Measurements from ENCODE around the gene TCF19.
"Not testable (repeated sequence)": the region's sequence is repeated elsewhere in the genome, so short reads cannot be mapped to it uniquely, and the experiment has no call there.

The TCF19 gene

DNA sequence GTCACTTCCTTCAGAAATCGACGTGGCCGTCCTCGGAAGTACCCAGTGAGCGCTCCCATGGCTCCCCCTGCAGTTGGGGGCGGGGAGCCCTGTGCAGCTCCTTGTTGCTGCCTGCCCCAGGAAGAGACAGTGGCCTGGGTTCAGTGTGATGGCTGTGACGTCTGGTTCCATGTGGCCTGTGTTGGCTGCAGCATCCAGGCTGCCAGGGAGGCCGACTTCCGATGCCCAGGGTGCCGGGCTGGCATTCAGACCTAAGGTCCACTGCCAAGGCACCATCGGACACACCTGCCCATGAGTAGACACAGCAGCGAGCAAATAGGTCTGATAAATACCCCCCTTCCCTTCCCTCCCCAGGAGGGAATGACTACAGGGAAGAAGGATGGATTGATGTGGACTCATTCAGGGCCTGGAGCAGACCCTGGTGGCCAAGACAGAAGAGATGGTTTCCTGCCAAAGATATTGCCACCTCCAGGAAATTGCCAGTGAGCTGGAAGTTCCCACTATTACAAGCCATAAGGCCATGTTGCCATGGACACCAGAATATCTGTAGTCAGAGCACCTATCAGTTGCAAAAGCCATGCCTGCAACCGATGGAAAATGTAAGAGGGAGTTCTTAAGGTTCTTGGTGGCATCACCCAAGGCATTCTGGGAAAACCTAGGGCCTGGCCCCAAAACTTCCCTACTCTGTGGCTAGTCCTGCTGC lies 4.2 kb downstream of the TCF19 start:
- no peak for DNase-seq (ENCODE audit: low read depth)

DNA sequence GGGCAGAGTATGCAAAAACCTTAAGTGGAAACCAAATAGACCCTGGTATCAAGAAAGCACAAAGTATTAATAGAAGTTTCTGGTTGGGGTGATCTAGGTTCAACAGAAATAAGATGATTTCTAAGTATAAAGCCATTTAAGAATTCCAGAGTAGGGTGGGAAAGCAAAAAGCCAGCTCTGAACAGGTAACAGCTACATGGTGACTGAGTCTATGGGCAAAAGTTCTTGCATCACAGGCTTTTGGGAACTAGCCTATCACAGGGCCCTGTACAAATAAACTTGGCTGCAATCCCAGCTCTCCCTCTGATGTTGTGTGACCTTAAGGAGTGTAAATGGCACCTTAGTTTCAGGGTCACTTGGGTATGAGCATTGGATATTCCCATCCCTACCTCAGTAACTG lies 5.5 kb downstream of the TCF19 start:
- no peak for DNase-seq (ENCODE audit: low read depth)

DNA sequence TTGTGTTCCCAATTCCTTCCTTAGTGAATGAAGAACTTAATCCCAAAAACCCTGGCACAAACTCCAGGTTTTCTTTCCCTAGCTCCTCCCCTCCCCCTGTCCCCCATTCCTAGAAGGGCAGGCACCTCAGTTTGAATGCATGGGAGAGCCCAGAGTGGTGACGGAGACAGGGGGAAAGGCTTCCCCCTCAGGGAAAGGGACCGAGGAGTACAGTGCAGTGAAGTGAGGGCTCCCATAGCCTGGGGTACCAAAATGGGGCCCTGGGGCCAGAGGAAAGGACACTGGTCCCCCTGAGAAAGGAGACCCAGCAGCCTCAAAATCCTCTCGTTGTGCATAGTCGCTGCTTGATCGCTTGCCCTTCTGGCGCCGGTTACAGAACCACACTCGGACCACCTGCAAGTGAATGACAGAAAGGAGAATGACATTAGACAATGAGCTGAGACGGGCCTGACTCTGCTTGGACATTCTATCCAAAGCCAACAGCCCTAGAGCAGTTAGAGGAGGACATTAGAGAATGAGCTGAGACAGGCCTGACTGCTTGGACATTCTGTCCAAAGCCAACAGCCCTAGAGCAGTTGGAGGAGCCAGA lies 6.2 kb downstream of the TCF19 start:
- DNase-seq (ENCODE audit: low read depth) = not testable (repeated sequence)

- not testable (repeated sequence) for DNase-seq (ENCODE audit: low read depth)
These were observed 6.9 kb downstream of the TCF19 start for GRCh38 chr6:31165064-31165832.

DNA sequence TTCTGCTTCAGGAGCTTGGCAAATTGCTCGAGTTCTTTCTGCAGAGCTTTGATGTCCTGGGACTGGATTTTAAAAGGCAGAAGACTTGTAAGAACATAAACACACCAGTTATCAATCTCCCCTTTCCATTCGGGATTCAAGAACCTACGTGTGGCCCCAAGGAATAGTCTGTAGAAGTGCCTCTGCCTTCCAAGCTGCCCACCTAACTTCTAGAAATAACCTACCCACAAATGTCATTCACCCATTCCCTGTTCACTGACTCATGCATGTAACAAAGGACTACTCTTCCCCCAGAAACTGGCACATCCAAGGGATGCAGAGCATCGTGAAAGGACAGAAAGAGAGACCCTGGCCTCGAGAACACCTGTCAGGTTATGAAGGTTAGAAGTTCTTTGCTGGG lies 7.6 kb downstream of the TCF19 start:
- DNase-seq (ENCODE audit: low read depth) = no peak

DNA sequence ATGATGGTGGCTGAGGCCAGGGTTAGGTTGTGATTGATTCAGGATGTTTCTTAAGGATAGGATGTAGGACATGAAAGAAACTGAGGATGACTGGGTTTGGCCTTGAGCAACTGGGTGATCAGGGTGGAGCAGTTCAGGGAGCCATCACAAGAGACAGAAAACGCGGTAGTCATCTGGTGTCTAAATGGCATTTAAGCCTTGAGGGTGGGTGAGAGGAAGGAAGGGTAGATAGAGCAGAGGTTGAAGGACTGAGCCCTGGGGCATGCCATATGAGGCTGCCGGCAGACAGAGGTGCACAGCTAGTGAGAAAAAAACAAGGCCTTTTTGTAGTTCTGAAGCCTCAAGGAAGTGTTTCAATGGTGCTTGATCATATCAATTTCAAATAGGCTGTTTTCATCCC lies 10.2 kb downstream of the TCF19 start:
- no peak for DNase-seq (ENCODE audit: low read depth)

DNA sequence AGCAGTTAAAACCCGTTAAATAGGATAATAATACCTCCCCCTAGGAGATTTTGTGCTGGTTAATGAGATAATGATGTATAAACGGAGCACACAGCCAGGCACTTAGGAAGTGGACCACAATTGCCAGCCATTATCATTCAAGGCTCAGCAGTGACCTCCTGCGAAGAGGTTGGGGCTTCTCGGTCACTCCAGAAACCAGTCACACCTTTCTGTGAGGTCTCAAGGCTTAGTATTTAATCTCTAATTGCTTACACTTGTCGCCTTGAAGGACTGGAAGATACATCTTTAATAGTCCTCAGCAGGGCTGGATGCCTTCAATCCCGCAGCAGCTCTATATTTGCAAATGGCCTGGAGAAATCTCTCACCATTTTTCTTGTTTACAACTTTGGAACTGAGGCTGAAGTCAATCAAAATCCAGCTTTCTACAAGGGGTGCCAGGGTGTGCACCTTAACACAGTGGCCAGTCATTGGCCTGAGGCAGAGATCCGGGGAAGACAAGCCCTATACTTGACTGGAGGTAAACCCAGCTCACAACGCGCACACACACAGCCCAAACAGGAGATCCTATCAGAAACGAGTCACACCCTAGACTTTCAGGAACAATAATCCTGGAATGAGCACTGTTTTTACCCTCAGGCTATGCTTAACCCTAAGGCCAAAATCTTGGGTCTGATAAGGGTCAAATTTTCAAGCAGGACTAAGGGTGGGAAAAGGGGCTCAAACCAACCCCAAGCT lies 10.9 kb downstream of the TCF19 start:
- DNase-seq (ENCODE audit: low read depth) = no peak

- DNase-seq (ENCODE audit: low read depth) = not testable (repeated sequence)
These were observed 11.6 kb downstream of the TCF19 start for GRCh38 chr6:31169858-31170599.

DNA sequence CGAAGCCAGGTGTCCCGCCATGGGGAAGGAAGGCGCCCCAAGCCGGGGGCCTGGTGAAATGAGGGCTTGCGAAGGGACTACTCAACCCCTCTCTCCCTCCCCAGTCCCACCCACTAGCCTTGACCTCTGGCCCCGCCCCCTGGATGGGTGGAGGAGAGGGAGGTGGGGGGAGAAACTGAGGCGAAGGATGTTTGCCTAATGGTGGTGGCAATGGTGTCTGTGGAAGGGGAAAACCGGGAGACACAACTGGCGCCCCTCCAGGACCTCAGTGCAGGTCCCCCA lies 12.2 kb downstream of the TCF19 start, which contains the start of gene POU5F1:
Gene POU5F1 (minus strand): TSS at position 83 of the 282 bp plus-strand sequence. CDS start 62 bp downstream, at position 21.
- DNase-seq (ENCODE audit: low read depth) = no peak

- no peak for DNase-seq (ENCODE audit: low read depth)
These were observed 12.7 kb downstream of the TCF19 start for GRCh38 chr6:31170987-31171671.

GRCh38 chr6:31171931-31172905 lies 13.8 kb downstream of the TCF19 start:
- no peak for DNase-seq (ENCODE audit: low read depth)

DNA sequence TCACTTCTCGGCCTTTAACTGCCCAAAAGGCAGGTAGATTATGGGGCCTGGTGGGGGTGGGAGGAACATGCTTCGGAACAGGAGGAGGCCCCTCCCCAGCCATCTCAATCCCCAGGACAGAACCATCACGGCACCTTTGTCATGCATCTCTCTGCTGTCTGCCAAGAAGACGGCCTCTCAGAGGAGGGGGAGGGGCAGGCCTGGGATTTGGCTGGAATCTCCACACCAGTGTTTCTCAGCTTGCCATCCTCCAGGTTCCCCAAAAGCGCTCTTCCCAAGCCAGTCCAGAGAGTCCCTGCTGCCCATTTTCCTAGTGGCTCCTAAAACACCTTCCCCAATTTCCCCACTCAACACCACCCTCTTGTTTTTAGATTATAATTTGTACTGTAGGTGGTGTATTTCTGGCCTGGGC lies 14.6 kb downstream of the TCF19 start:
- DNase-seq (ENCODE audit: low read depth) = no peak

DNA sequence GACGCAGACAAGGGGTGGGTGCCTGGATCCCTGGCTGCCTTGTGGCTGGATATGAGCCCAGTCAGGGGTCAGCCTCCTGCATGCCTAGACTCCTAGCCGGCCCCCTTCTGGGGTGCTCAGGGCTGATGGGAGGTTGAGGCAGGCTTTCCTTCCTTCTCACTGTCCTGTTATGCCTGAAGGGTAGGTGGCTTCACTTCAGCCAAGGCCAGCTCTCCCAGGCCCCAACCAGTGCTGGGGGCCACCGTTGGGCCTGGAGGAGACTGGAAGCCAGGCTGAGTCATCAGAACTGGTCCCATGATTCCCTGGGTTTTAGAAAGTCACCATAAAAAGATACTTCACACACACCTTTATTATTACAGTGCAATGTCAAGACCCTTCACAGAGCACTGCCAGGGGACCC lies 15.0 kb downstream of the TCF19 start:
- DNase-seq (ENCODE audit: low read depth) = no peak

DNA sequence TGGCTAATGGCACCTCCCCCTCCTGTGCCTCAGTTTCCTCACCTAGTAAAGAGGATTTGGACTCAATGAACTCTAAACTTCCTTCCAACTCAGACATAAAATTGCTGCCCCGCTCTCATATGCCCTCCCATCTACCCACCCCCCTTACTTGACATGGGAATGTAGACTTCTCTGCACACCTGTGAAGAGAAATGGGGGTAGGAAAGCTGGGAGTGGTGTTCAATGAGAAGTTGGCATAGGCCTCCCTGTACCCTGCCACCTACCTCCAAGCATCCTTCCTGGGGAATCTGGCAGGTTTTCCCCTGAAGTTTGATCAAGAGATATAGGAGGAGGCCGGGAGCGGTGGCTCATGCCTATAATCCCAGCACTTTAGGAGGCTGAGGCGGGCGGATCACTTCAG lies 16.0 kb downstream of the TCF19 start:
- DNase-seq (ENCODE audit: low read depth) = no peak

GRCh38 chr6:31175971-31176370 lies 17.6 kb downstream of the TCF19 start:
- peak; percentile 72 for DNase-seq (ENCODE audit: low read depth)

- DNase-seq (ENCODE audit: low read depth) = no peak
These were observed 20.0 kb downstream of the TCF19 start for GRCh38 chr6:31178143-31179041.

- DNase-seq (ENCODE audit: low read depth) = no peak
These were observed 20.6 kb downstream of the TCF19 start for GRCh38 chr6:31179042-31179386.

GRCh38 chr6:31179896-31180295 lies 21.5 kb downstream of the TCF19 start:
- no peak for DNase-seq (ENCODE audit: low read depth)

DNA sequence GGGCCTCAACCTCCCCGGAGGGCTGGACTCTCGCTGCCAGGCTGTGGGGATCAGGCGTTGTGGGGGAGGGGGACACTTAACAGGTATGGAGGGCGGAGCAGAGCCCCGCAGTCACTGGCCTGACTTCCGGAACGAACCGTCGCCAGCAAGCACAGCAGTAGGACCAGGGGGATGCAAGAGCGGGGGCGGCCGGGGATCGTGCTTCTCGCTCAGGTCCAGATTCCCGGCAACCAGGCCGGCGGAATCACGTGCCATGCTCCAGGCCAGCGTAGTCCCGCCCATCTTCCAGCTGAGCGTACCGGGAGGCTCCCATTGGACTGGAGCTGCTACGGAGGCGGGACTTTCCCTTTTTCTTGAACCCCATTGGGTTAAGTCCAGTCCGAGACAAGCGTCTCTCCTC lies 22.1 kb downstream of the TCF19 start:
- peak; percentile 69 for DNase-seq (ENCODE audit: low read depth)

All from HS-5 (cell line).